GM18519 (cell line): ENCODE data around the gene UBXN7.
"Not testable (repeated sequence)": the region's sequence is repeated elsewhere in the genome, so short reads cannot be mapped to it uniquely, and the experiment has no call there.

Source experiments
- ATAC-seq: cut with Tn5 transposase; IDR thresholded peaks from one replicate; pipeline ENCODE4 v1.9.1; 2021; ENCODE audit warnings: mild to moderate bottlenecking, moderate library complexity; ENCODE audit not compliant: unreplicated experiment, low FRiP score

Gene UBXN7

GRCh38 chr3:196421668-196422067 is 10.6 kb downstream of the UBXN7 start:
- ATAC-seq, result not testable (repeated sequence)

- no peak for ATAC-seq
Observed at GRCh38 chr3:196419386-196419785, 12.8 kb downstream of the UBXN7 start.

GRCh38 chr3:196418601-196419000 is 13.6 kb downstream of the UBXN7 start:
- ATAC-seq, result no peak

- no peak for ATAC-seq
Observed at GRCh38 chr3:196414469-196414868, 17.8 kb downstream of the UBXN7 start.

GRCh38 chr3:196412704-196413103 is 19.5 kb downstream of the UBXN7 start:
- no peak for ATAC-seq

GRCh38 chr3:196409409-196409808 is 22.8 kb downstream of the UBXN7 start:
- ATAC-seq, result no peak

- no peak for ATAC-seq
Observed at GRCh38 chr3:196408565-196409300, 23.5 kb downstream of the UBXN7 start.

- no peak for ATAC-seq
Observed at GRCh38 chr3:196406811-196407470, 25.3 kb downstream of the UBXN7 start.

- no peak for ATAC-seq
Observed at GRCh38 chr3:196400331-196400730, 31.9 kb downstream of the UBXN7 start.

GRCh38 chr3:196399485-196399945 is 32.7 kb downstream of the UBXN7 start:
- no peak for ATAC-seq

GRCh38 chr3:196398782-196399181 is 33.4 kb downstream of the UBXN7 start:
- no peak for ATAC-seq

- ATAC-seq, result no peak
Observed at GRCh38 chr3:196397941-196398340, 34.3 kb downstream of the UBXN7 start.

- ATAC-seq, result no peak
Observed at GRCh38 chr3:196390116-196390515, 42.1 kb downstream of the UBXN7 start.

GRCh38 chr3:196388956-196389355 is 43.3 kb downstream of the UBXN7 start:
- no peak for ATAC-seq

GRCh38 chr3:196387941-196388340 is 44.3 kb downstream of the UBXN7 start:
- not testable (repeated sequence) for ATAC-seq

- ATAC-seq, result not testable (repeated sequence)
Observed at GRCh38 chr3:196386797-196387196, 45.4 kb downstream of the UBXN7 start.

GRCh38 chr3:196386034-196386433 is 46.2 kb downstream of the UBXN7 start:
- ATAC-seq, result not testable (repeated sequence)

GRCh38 chr3:196385446-196385845 is 46.8 kb downstream of the UBXN7 start:
- ATAC-seq, result not testable (repeated sequence)

GRCh38 chr3:196378146-196378841 is 53.9 kb downstream of the UBXN7 start:
- no peak for ATAC-seq

- ATAC-seq, result no peak
Observed at GRCh38 chr3:196377321-196377720, 54.9 kb downstream of the UBXN7 start.

GRCh38 chr3:196365736-196366135 is 66.5 kb downstream of the UBXN7 start:
- ATAC-seq, result no peak
